NB4 (cell line): Measurements from ENCODE around the gene CLNK.

Experiments
- POLR2A ChIP-seq: IDR thresholded peaks from 2 replicates; pipeline ENCODE4 v1.6.1; 2011; ENCODE audit warnings: mild to moderate bottlenecking; ENCODE audit not compliant: insufficient read length; ENCODE audit errors: extremely low read depth
- TF ChIP-seq, protein P1 (sequence below): IDR thresholded peaks from 2 replicates; pipeline ENCODE4 v1.6.1; 2011; ENCODE audit warnings: low read depth, low read length

DNA sequence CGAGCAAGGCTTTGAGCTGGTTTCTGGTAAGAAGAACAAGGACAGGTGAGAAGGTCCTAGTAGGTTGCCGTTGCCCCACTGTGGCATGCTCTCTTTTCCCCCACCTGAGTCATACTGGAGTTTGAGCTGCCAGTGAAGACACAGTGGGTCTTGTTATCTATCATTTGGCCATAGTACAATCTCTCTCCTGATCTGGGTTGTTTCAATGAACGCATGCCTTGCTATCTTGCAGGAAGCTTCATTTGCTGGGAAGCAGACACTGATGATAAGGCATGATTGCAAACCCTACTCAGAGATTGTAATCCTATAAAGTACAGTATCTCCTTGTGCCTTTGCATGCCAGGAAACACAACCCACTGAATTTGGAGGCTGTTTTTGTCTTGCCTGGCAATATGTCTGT, 77.4 kb downstream of the CLNK start:
- TF ChIP-seq POLR2A: no peak
- TF ChIP-seq, protein P1, sequence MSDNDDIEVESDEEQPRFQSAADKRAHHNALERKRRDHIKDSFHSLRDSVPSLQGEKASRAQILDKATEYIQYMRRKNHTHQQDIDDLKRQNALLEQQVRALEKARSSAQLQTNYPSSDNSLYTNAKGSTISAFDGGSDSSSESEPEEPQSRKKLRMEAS: no peak
